HG02840 (cell line): ENCODE results near the gene ARFGAP1.

Experiments used
- ATAC-seq: cut with Tn5 transposase; IDR thresholded peaks from one replicate; pipeline ENCODE4 v1.9.1; 2021; ENCODE audit warnings: mild to moderate bottlenecking, moderate library complexity, moderate number of reproducible peaks; ENCODE audit not compliant: unreplicated experiment, low FRiP score

Gene ARFGAP1

GRCh38 chr20:63258781-63259180 is 13.8 kb upstream of the ARFGAP1 start:
- no peak for ATAC-seq

GRCh38 chr20:63259734-63260460 is 12.7 kb upstream of the ARFGAP1 start:
- ATAC-seq = no peak

- no peak for ATAC-seq
Measured at GRCh38 chr20:63260521-63260920, 12.1 kb upstream of the ARFGAP1 start.

- ATAC-seq = no peak
Measured at GRCh38 chr20:63261060-63261794, 11.4 kb upstream of the ARFGAP1 start.

- ATAC-seq = no peak
Measured at GRCh38 chr20:63261795-63262528, 10.7 kb upstream of the ARFGAP1 start.

GRCh38 chr20:63262836-63263235 is 9.8 kb upstream of the ARFGAP1 start:
- ATAC-seq = no peak

- ATAC-seq = no peak
Measured at GRCh38 chr20:63264000-63264399, 8.6 kb upstream of the ARFGAP1 start.

GRCh38 chr20:63264519-63264918 is 8.1 kb upstream of the ARFGAP1 start:
- no peak for ATAC-seq

- ATAC-seq = no peak
Measured at GRCh38 chr20:63265891-63266515, 6.6 kb upstream of the ARFGAP1 start.

- ATAC-seq = no peak
Measured at GRCh38 chr20:63267691-63268090, 4.9 kb upstream of the ARFGAP1 start.

GRCh38 chr20:63268256-63268655 is 4.4 kb upstream of the ARFGAP1 start:
- no peak for ATAC-seq

- ATAC-seq = no peak
Measured at GRCh38 chr20:63268671-63269439, 3.8 kb upstream of the ARFGAP1 start.

- no peak for ATAC-seq
Measured at GRCh38 chr20:63269724-63270123, 2.9 kb upstream of the ARFGAP1 start.

GRCh38 chr20:63270606-63271325 is 1.8 kb upstream of the ARFGAP1 start:
- no peak for ATAC-seq

GRCh38 chr20:63273059-63273579 is 506 bp downstream of the ARFGAP1 start:
- no peak for ATAC-seq

GRCh38 chr20:63273635-63274380 is 1.2 kb downstream of the ARFGAP1 start:
- ATAC-seq = no peak

- no peak for ATAC-seq
Measured at GRCh38 chr20:63274381-63275228, 2.0 kb downstream of the ARFGAP1 start.

- ATAC-seq = no peak
Measured at GRCh38 chr20:63275825-63276224, 3.2 kb downstream of the ARFGAP1 start.
